Esophagus squamous epithelium (tissue), 5 donors: ENCODE results near the gene CLBA1. TPM values are rescaled to one million over a fixed set of nuclear protein-coding genes. Genes with fewer than 3 reads are reported as not detected.

Experiments
- DNase-seq: peaks from one replicate; lab custom pipeline; 2025; lab: John Stamatoyannopoulos, UW
- H3K27ac ChIP-seq, 4 donors: fragments of 200-600 bp; sonication (generic); one replicate each; pipeline ENCODE4 v1.5.1; 2016 to 2019; ENCODE audit warnings: mild to moderate bottlenecking in 1 of 4
- H3K27me3 ChIP-seq, 4 donors: fragments of 200-600 bp; sonication (generic); 1 replicate in 3 of 4; 2 replicates in 1 of 4; pipeline versions ENCODE4 v1.5.1 to v1.6.0; 2017 to 2021; ENCODE audit warnings: antibody characterized with exemption in 1 of 4
- H3K36me3 ChIP-seq, 3 donors: fragments of 200-600 bp; sonication (generic); one replicate each; pipeline ENCODE4 v1.5.1; 2016 to 2019
- H3K4me1 ChIP-seq, 3 donors: fragments of 200-600 bp; sonication (generic); one replicate each; pipeline ENCODE4 v1.5.1; 2017 to 2019
- H3K4me3 ChIP-seq, 4 donors: fragments of 200-600 bp; sonication (generic); 1 replicate in 3 of 4; 2 replicates in 1 of 4; pipeline ENCODE4 v1.5.1; 2016 to 2019; ENCODE audit warnings: mild to moderate bottlenecking in 2 of 4, moderate library complexity in 1 of 4
- H3K9me3 ChIP-seq, 3 donors: fragments of 200-600 bp; sonication (generic); one replicate each; pipeline ENCODE4 v1.5.1; 2016 to 2019
- CTCF ChIP-seq, 6 experiments: fragments of 450-650 bp in 4 of 6; fragments of 200-600 bp in 2 of 6; sonication (generic) in 2 of 6; IDR thresholded peaks; one replicate each; pipeline ENCODE4 v1.5.1; 2016 to 2019; ENCODE audit warnings: antibody characterized with exemption in 6 of 6, mild to moderate bottlenecking in 4 of 6, moderate library complexity in 4 of 6
- POLR2A ChIP-seq, 4 donors: fragments of 450-650 bp; IDR thresholded peaks; one replicate each; pipeline ENCODE4 v1.6.1; 2017; ENCODE audit warnings: antibody characterized with exemption in 4 of 4, mild to moderate bottlenecking in 4 of 4, moderate library complexity in 3 of 4
- WGBS, 2 donors: methylation state at CpG; one replicate each; pipeline ENCODE4 v1.1.5; 2018; 5-methylcytosine and 5-hydroxymethylcytosine counted together
- intact Hi-C: fragments of 100-400 bp; cut with DNase I; formaldehyde crosslinking; loops from one replicate; pipeline ENCODE4 v1.15.0; 2022
- total RNA-seq, 4 donors: library from RNA; depleted of rRNA; stranded (reverse); fragments of >200 nt; gene quantifications; one replicate each; pipeline ENCODE4 v1.1.0, GENCODE V29; 2016
- donor health status: DM: yes; HTN: yes; CAD: no.

Gene CLBA1
- total RNA-seq, 4 donors from 2014 or later, result 5.5 to 19.3 (median 7.3) TPM

GRCh38 chr14:105043641-105044040 is 58.1 kb downstream of the CLBA1 start:
- H3K27me3 ChIP-seq, result peaks cover 0 to 9% (median 0%) of the 10 kb centered on the region in 4 donors
- TF ChIP-seq CTCF (IDR thresholded peaks at IDR 0.05) (no peak), POLR2A (IDR thresholded peaks at IDR 0.05) (no peak)
- no peak overlapping the region for H3K27ac ChIP-seq
- no peak overlapping the region for H3K4me3 ChIP-seq
- H3K36me3 ChIP-seq, result no peaks in the 10 kb centered on the region
- H3K4me1 ChIP-seq, result peaks cover 0 to 45% (median 0%) of the 10 kb centered on the region in 3 donors
- H3K9me3 ChIP-seq, result no peaks in the 10 kb centered on the region
- no peak for DNase-seq
- intact Hi-C loops, result no loop called here
- WGBS, 2 donors, result 58 to 72% methylated on average over 6 to 7 of the region's 7 CpGs

Other genes starting within 250 kb of the CLBA1 start
- gene SIVA1, start 232.6 kb upstream of the CLBA1 start, total RNA-seq, result 100 to 1,000 TPM; 149 to 282 (median 201) TPM
- gene AKT1, start 190.0 kb upstream of the CLBA1 start, total RNA-seq, result 10 to 100 TPM; 66.6 to 93.7 (median 71.3) TPM
- gene ZBTB42, start 184.7 kb upstream of the CLBA1 start, total RNA-seq, result 10 to 100 TPM in 2 of 4 donors, 1 to 10 TPM in 2; 4.7 to 14.2 (median 8.4) TPM
- gene CEP170B, start 120.5 kb upstream of the CLBA1 start, total RNA-seq, result 10 to 100 TPM; 18.2 to 41.0 (median 30.6) TPM
- under 1 TPM; 0.18 to 0.95 (median 0.64) TPM for gene PLD4, start 60.9 kb upstream of the CLBA1 start, total RNA-seq
- 100 to 1,000 TPM; 147 to 313 (median 172) TPM for gene AHNAK2, start 7.4 kb upstream of the CLBA1 start, total RNA-seq
- gene CDCA4, start 35.3 kb downstream of the CLBA1 start, total RNA-seq, result 10 to 100 TPM; 15.3 to 35.0 (median 23.3) TPM
- gene GPR132, start 79.6 kb downstream of the CLBA1 start, total RNA-seq, result 1 to 10 TPM in 3 of 4 donors, under 1 TPM in 1; 0.79 to 5.0 (median 1.6) TPM
- 10 to 100 TPM; 20.7 to 29.4 (median 23.3) TPM for gene JAG2, start 183.0 kb downstream of the CLBA1 start, total RNA-seq
- gene NUDT14, start 195.5 kb downstream of the CLBA1 start, total RNA-seq, result 10 to 100 TPM in 3 of 4 donors, 1 to 10 TPM in 1; 9.7 to 17.6 (median 15.4) TPM